Measurements from ENCODE around the gene HEXA. TPM values are rescaled to one million over a fixed set of nuclear protein-coding genes. Genes with fewer than 3 reads are reported as not detected.

Gene HEXA
- total and polyA plus RNA-seq, 9 of the 15 experiments (the other 6 are each of a cell fraction or from before 2014, with no cell fraction given) = 22.2 to 136 (median 68.9) TPM

- TF ChIP-seq FOXA3 (CRISPR knock-in tag; conservative IDR thresholded peaks at IDR 0.05 in 1 of 2, IDR thresholded peaks at IDR 0.05 in 1 of 2) = no peak
- TF ChIP-seq HDAC2 (IDR thresholded peaks at IDR 0.05) = no peak
- no peak for TF ChIP-seq GTF2F1 (IDR thresholded peaks at IDR 0.05; ENCODE audit: low read depth, low read length)
- TF ChIP-seq MBD2 (IDR thresholded peaks at IDR 0.05; ENCODE audit: borderline replicate concordance, low read depth) = no peak
- no peak for TF ChIP-seq BRCA1 (IDR thresholded peaks at IDR 0.05)
- no peak for TF ChIP-seq BRCA1 (CRISPR knock-in tag; IDR thresholded peaks at IDR 0.05)
- no peak for TF ChIP-seq ZFP1 (CRISPR knock-in tag; IDR thresholded peaks at IDR 0.05)
- TF ChIP-seq ZNF398 (CRISPR knock-in tag; IDR thresholded peaks at IDR 0.05) = no peak
- TF ChIP-seq, protein P1, sequence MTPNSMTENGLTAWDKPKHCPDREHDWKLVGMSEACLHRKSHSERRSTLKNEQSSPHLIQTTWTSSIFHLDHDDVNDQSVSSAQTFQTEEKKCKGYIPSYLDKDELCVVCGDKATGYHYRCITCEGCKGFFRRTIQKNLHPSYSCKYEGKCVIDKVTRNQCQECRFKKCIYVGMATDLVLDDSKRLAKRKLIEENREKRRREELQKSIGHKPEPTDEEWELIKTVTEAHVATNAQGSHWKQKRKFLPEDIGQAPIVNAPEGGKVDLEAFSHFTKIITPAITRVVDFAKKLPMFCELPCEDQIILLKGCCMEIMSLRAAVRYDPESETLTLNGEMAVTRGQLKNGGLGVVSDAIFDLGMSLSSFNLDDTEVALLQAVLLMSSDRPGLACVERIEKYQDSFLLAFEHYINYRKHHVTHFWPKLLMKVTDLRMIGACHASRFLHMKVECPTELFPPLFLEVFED (CRISPR knock-in tag; conservative IDR thresholded peaks at IDR 0.05) = no peak
- TF ChIP-seq CHAMP1 (IDR thresholded peaks at IDR 0.05) = no peak
- TF ChIP-seq ZBTB33 (CRISPR knock-in tag; IDR thresholded peaks at IDR 0.05) = no peak
- TF ChIP-seq E2F3 (CRISPR knock-in tag; IDR thresholded peaks at IDR 0.05) = no peak
- TF ChIP-seq CCNT2 (IDR thresholded peaks at IDR 0.05; ENCODE audit: borderline replicate concordance, extremely low read depth, insufficient read length, low read depth, low read length) = peak; percentile 39
- TF ChIP-seq NCOA2 (IDR thresholded peaks at IDR 0.05; ENCODE audit: partially characterized antibody in 2 of 2) = no peak
- TF ChIP-seq, protein P2, sequence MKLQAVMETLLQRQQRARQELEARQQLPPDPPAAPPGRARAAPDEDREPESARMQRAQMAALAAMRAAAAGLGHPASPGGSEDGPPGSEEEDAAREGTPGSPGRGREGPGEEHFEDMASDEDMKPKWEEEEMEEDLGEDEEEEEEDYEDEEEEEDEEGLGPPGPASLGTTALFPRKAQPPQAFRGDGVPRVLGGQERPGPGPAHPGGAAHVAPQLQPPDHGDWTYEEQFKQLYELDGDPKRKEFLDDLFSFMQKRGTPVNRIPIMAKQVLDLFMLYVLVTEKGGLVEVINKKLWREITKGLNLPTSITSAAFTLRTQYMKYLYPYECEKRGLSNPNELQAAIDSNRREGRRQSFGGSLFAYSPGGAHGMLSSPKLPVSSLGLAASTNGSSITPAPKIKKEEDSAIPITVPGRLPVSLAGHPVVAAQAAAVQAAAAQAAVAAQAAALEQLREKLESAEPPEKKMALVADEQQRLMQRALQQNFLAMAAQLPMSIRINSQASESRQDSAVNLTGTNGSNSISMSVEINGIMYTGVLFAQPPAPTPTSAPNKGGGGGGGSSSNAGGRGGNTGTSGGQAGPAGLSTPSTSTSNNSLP (IDR thresholded peaks at IDR 0.05; ENCODE audit: borderline replicate concordance, low read depth, low read length) = no peak
- TF ChIP-seq ZBED1 (IDR thresholded peaks at IDR 0.05) = no peak
Measured at GRCh38 chr15:72319985-72320671, 55.7 kb downstream of the HEXA start, which contains the start of gene CELF6 (continued).
